Activated CD8-positive, alpha-beta T cell treated with anti-CD3 and anti-CD28 coated beads for 36 hours (primary cell): ENCODE data around the gene GRIA1. TPM values are rescaled to one million over a fixed set of nuclear protein-coding genes. Genes with fewer than 3 reads are reported as not detected.

ENCODE experiments used
- ATAC-seq: fragments of 200-7000 bp; cut with Tn5 transposase; one replicate; pipeline ENCODE4 v1.10.0; 2021; ENCODE audit warnings: mild to moderate bottlenecking, moderate library complexity
- CTCF ChIA-PET: fragments of 350-600 bp; sonication (Branson Sonifier 250); formaldehyde crosslinking; loops from one replicate; lab custom pipeline; 2021; ENCODE audit warnings: antibody characterized with exemption; lab: Charles Lee
- POLR2A ChIA-PET: fragments of 350-600 bp; sonication (Branson Sonifier 250); formaldehyde crosslinking; loops from one replicate; lab custom pipeline; 2021; ENCODE audit warnings: antibody characterized with exemption; lab: Charles Lee
- DNase-seq: peaks from one replicate; pipeline ENCODE4 v3.0.0-alpha.2; 2020
- H3K27ac Mint-ChIP-seq: one replicate; pipeline ENCODE4 v1.8.0; 2021; ENCODE audit warnings: mild to moderate bottlenecking, mixed read lengths
- H3K27me3 Mint-ChIP-seq: one replicate; pipeline ENCODE4 v1.8.0; 2021; ENCODE audit warnings: mixed read lengths
- H3K36me3 Mint-ChIP-seq: one replicate; pipeline ENCODE4 v1.8.0; 2021; ENCODE audit warnings: low read depth, mixed read lengths
- H3K4me1 Mint-ChIP-seq: one replicate; pipeline ENCODE4 v1.8.0; 2021; ENCODE audit warnings: low read depth, mixed read lengths
- H3K4me3 Mint-ChIP-seq: one replicate; pipeline ENCODE4 v1.8.0; 2021; ENCODE audit warnings: mild to moderate bottlenecking, moderate library complexity, mixed read lengths
- H3K9me3 Mint-ChIP-seq: one replicate; pipeline ENCODE4 v1.8.0; 2021; ENCODE audit warnings: mixed read lengths
- intact Hi-C: fragments of 100-400 bp; cut with micrococcal nuclease; formaldehyde crosslinking; loops from one replicate; pipeline ENCODE4 v1.10.0; 2022
- total RNA-seq, 2 experiments: library from RNA; stranded (reverse); gene quantifications; one replicate each; pipeline ENCODE4 v1.2.3, GENCODE V29; 2021
- TF ChIP-seq, protein P1 (sequence below): fragments of 200-600 bp; IDR thresholded peaks from one replicate; pipeline ENCODE4 v1.8.0; 2022; ENCODE audit warnings: antibody characterized with exemption, mild to moderate bottlenecking

GRIA1 gene
- total RNA-seq, 2 experiments from 2014 or later = not detected

DNA sequence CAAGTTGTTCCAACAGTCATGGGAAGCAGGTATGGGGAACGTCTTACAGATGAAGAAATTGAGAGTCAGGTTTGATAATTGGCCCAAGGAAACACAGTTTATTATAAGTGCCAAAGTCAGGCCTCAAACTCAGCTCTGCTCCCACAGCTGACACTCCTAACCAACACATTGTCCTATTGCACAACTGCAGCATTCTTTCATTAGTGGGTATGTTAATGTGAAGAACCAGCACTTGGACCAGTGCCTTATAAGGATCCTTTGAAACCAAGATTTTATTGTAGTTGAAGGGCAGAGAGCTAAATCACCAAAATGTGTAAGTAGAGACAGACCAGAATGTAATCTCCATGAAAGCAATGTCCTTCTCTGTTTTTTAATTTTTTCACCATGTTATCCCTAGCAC is 56.1 kb downstream of the GRIA1 start:
- ChIA-PET POLR2A (no interaction called here), CTCF (interaction anchor here (0.6 kb wide), 1 partner anchor 1269 kb away, joined by 3 read pairs; no protein-coding TSS in a partner anchor)
- Mint-ChIP-seq H3K4me3 (no peak overlapping the region), H3K27me3 (peaks cover 2% of the 10 kb centered on the region), H3K4me1 (no peaks in the 10 kb centered on the region), H3K9me3 (peaks cover 1% of the 10 kb centered on the region), H3K27ac (no peak overlapping the region), H3K36me3 (no peaks in the 10 kb centered on the region)
- intact Hi-C loops = no loop called here
- TF ChIP-seq, protein P1, sequence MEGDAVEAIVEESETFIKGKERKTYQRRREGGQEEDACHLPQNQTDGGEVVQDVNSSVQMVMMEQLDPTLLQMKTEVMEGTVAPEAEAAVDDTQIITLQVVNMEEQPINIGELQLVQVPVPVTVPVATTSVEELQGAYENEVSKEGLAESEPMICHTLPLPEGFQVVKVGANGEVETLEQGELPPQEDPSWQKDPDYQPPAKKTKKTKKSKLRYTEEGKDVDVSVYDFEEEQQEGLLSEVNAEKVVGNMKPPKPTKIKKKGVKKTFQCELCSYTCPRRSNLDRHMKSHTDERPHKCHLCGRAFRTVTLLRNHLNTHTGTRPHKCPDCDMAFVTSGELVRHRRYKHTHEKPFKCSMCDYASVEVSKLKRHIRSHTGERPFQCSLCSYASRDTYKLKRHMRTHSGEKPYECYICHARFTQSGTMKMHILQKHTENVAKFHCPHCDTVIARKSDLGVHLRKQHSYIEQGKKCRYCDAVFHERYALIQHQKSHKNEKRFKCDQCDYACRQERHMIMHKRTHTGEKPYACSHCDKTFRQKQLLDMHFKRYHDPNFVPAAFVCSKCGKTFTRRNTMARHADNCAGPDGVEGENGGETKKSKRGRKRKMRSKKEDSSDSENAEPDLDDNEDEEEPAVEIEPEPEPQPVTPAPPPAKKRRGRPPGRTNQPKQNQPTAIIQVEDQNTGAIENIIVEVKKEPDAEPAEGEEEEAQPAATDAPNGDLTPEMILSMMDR = no peak
- no peak for DNase-seq
- ATAC-seq = no peak

DNA sequence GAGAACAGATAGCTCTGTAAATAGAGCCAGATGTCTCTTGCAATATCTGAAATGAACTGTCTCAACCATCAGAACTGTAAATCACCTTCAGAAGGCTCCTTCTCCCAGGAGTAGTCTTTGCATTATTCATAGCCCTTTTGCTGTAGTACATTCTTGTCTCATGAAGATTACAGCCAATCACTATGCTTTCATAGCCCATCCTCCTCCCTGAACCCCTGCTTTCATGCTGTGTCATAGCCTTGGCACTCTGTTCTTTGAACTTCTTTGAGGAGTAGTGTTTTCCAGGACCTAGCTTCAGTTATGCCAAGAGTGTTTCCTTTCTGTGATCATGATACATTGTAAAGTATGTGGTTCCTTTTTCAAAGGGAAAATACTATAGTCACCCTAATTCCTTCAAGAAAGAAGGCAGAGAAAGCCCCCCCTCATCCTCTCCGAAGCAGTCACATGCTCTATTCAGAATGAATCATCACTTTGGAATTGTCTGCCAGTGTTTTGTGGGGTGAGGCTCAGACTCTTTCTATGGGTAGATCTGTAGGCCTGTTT is 61.1 kb downstream of the GRIA1 start:
- CTCF ChIA-PET = no interaction called here
- Mint-ChIP-seq H3K27me3 (peaks cover 1% of the 10 kb centered on the region), H3K36me3 (no peaks in the 10 kb centered on the region), H3K9me3 (no peaks in the 10 kb centered on the region), H3K27ac (no peak overlapping the region), H3K4me3 (no peak overlapping the region), H3K4me1 (peaks cover 5% of the 10 kb centered on the region)
- intact Hi-C loops = no loop called here
- TF ChIP-seq, protein P1 = no peak
- ATAC-seq (no peak), DNase-seq (no peak)
- POLR2A ChIA-PET = no interaction called here

DNA sequence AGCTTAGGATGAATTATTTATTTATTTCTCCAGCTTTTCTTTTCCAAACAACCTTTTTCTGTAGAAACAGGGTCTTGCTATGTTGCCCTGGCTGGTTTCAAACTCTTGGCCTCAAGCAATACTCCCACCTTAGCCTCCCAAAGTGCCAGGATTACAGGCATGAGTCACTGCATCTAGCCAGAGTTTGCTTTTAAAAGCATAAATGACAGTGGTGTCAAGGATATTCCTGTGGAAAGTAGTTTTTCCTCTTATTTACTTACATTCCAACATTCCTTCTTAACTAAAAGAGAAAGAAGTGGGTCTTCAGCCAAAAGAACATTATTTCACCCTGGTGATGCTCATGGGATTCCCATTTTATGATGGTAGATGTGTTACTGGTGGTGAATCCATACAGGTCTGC is 62.4 kb downstream of the GRIA1 start:
- CTCF ChIA-PET = no interaction called here
- no peak overlapping the region for H3K27ac Mint-ChIP-seq
- no peaks in the 10 kb centered on the region for H3K36me3 Mint-ChIP-seq
- intact Hi-C loops = no loop called here
- DNase-seq (no peak), ATAC-seq (no peak)
- no peak overlapping the region for H3K4me3 Mint-ChIP-seq
- H3K9me3 Mint-ChIP-seq = no peaks in the 10 kb centered on the region
- H3K27me3 Mint-ChIP-seq = peaks cover 1% of the 10 kb centered on the region
- POLR2A ChIA-PET = no interaction called here
- TF ChIP-seq, protein P1 = no peak
- H3K4me1 Mint-ChIP-seq = peaks cover 5% of the 10 kb centered on the region

DNA sequence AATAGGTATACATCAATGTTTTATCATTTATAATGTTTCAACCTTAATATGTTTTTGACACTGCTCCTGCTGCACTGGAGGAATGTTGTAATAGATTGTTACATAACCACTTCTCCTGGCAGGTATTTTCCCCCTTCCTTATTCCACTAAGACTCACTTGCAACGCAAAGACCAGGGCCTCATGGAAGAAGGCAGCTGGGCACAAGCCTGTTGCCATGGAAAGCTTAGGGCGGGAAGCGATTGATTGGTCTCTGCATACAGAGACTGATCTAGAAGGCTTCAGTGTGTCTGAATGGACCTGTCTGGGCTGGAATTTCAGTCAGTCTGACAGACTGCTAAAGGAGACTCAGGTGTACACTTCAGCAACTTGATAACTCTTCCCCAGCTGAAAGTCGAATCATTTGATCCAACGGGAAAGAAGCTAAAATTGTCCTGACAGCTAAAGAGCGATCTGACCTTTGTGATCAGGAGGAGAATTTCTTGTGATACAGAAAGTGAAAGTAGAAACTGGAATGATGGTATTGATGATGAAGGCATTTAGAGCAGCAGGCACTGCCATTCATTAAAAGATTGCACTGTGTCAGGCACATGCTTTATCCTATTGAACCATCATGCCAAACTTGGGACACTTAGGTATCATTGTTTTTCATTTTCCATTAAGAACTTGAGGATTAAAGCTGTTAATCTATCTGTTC is 65.1 kb downstream of the GRIA1 start:
- no peak for ATAC-seq
- Mint-ChIP-seq H3K4me3 (no peak overlapping the region), H3K27ac (no peak overlapping the region), H3K36me3 (no peaks in the 10 kb centered on the region), H3K4me1 (peaks cover 5% of the 10 kb centered on the region), H3K9me3 (no peaks in the 10 kb centered on the region), H3K27me3 (peaks cover 1% of the 10 kb centered on the region)
- TF ChIP-seq, protein P1 = no peak
- intact Hi-C loops = no loop called here
- CTCF ChIA-PET = no interaction called here
- POLR2A ChIA-PET = no interaction called here
- DNase-seq = no peak

DNA sequence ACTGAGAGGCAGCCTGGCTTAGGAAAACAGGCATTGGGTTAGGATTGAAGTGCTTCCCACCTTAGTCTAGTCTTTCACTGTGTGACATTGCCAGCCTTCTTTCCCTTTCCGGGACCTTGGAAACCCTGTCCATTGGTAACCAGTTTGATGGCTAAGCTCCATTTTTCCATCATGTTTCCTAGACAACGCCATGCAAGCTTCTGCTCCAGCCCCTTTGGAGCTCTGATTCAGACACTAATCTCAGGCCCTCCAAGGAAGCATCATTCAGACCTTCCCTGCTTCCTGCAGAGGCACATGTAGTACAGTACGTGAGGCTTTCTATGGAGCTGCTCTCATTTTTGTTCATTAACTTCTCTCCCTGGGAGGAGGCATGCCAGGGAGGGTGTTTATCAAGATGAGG is 68.5 kb downstream of the GRIA1 start:
- no peak overlapping the region for H3K27ac Mint-ChIP-seq
- no peak overlapping the region for H3K4me3 Mint-ChIP-seq
- H3K36me3 Mint-ChIP-seq = no peaks in the 10 kb centered on the region
- TF ChIP-seq, protein P1 = no peak
- ATAC-seq (no peak), DNase-seq (no peak)
- intact Hi-C loops = no loop called here
- ChIA-PET CTCF (no interaction called here), POLR2A (no interaction called here)
- no peaks in the 10 kb centered on the region for H3K9me3 Mint-ChIP-seq
- peaks cover 5% of the 10 kb centered on the region for H3K4me1 Mint-ChIP-seq
- peaks cover 3% of the 10 kb centered on the region for H3K27me3 Mint-ChIP-seq
